GM12801 (cell line): ENCODE data around the gene OR1S1.
"Not testable (repeated sequence)": the region's sequence is repeated elsewhere in the genome, so short reads cannot be mapped to it uniquely, and the experiment has no call there.

Source experiments
- CTCF ChIP-seq: IDR thresholded peaks from one replicate; pipeline ENCODE4 v1.5.1; 2011; ENCODE audit warnings: control low read depth; ENCODE audit not compliant: insufficient read length; ENCODE audit errors: extremely low read depth

Gene OR1S1

GRCh38 chr11:58212420-58212819 lies at the start of gene OR1S1:
Gene OR1S1 (plus strand): TSS chr11:58212720.
- TF ChIP-seq CTCF, result not testable (repeated sequence)

DNA sequence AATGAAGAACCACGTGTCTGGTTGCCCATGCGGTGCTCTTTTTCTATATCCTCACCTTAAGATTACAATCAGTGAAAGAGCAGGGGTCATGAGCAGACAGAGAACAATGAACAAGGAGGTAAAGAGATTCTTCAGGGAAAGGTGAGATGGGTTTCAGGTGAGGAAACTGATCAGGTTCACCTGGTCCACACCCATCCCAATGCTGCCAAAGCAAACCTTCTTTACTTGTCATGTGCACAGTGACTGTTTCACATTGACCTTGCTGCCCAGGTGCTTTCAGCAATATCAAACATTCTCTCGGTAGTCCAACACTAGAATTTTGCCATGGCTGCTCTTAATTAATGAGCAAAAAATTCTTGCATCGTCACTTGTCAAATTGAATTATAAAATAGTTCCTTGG lies 48.1 kb upstream of the OR1S1 start:
- no peak for TF ChIP-seq CTCF

DNA sequence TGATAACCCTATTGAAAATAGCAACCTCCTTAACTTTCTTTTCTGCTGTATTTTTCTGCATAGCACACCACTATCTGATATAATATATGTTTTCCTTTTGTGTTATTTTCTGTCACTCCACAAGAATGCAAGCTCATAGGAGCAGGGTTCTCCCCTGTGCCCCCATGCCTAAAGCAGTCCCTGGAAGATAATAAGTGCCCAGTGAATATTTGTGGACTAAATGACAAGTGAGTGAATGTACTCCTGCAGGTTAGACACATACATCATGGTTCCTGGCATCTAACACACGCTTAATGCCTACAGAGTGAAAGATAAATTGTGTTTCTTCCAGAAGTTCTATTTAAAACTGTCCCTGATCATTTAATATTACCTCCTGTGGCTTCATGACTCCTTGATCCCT lies 47.5 kb upstream of the OR1S1 start:
- TF ChIP-seq CTCF, result no peak

GRCh38 chr11:58165504-58166106 lies 46.9 kb upstream of the OR1S1 start:
- TF ChIP-seq CTCF, result no peak

- no peak for TF ChIP-seq CTCF
Observed at GRCh38 chr11:58177409-58178054, 35.0 kb upstream of the OR1S1 start.

GRCh38 chr11:58178444-58178843 lies 34.1 kb upstream of the OR1S1 start:
- no peak for TF ChIP-seq CTCF

DNA sequence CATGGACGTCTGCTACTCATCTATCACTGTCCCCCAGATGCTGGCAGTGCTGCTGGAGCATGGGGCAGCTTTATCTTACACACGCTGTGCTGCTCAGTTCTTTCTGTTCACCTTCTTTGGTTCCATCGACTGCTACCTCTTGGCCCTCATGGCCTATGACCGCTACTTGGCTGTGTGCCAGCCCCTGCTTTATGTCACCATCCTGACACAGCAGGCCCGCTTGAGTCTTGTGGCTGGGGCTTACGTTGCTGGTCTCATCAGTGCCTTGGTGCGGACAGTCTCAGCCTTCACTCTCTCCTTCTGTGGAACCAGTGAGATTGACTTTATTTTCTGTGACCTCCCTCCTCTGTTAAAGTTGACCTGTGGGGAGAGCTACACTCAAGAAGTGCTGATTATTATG lies 32.9 kb upstream of the OR1S1 start:
- no peak for TF ChIP-seq CTCF
